Uterus (tissue), 2 donors: Measurements from ENCODE around the gene KYNU.

ENCODE experiments used
- POLR2A ChIP-seq, 2 donors: fragments of 450-650 bp; IDR thresholded peaks; one replicate each; pipeline ENCODE4 v1.6.1; 2016; ENCODE audit warnings: antibody characterized with exemption in 2 of 2, mild to moderate bottlenecking in 1 of 2, moderate library complexity in 1 of 2
- TF ChIP-seq, protein P1 (sequence below), 4 experiments: fragments of 200-600 bp in 2 of 4; fragments of 450-650 bp in 2 of 4; sonication (generic) in 2 of 4; IDR thresholded peaks; one replicate each; pipeline ENCODE4 v1.5.1; 2016 to 2019; ENCODE audit warnings: antibody characterized with exemption in 4 of 4, mild to moderate bottlenecking in 2 of 4, moderate library complexity in 1 of 4

DNA sequence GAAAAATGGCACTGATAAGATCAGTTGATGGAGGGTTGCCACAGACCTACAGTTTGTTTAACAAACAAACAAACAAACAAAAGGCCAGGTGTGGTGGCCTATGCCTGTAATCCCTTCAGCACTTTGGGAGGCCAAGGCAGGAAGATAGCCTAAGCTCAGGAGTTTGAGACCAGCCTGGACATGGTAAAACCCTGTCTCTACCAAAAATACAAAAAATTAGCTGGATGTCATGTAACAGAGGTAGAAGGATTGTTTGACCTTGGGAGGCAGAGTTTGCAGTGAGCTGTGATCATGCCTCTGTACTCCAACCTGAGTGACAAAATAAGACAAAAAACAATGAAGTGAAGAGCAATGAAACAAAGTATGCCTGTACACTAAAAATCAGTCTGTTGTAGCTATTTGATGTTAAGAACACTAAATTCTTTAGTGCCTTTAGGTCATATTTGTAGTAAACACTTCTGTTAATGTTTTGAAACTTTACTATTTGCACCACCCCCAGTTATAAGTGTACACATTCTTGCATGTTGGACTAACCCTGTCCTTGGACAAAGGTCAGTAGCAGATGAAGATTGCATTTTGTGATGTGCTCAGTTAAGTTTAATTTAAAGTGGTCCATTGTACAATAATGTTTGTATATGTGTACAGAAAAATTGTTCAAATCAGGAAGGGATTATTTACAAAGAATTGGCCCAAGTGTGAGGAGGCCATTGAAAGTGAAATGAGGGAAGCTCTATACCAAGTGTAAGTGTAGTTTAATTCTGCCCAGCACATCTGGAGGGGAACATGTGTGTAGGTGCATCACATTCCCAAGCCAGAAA lies 73.9 kb downstream of the KYNU start:
- TF ChIP-seq, protein P1, sequence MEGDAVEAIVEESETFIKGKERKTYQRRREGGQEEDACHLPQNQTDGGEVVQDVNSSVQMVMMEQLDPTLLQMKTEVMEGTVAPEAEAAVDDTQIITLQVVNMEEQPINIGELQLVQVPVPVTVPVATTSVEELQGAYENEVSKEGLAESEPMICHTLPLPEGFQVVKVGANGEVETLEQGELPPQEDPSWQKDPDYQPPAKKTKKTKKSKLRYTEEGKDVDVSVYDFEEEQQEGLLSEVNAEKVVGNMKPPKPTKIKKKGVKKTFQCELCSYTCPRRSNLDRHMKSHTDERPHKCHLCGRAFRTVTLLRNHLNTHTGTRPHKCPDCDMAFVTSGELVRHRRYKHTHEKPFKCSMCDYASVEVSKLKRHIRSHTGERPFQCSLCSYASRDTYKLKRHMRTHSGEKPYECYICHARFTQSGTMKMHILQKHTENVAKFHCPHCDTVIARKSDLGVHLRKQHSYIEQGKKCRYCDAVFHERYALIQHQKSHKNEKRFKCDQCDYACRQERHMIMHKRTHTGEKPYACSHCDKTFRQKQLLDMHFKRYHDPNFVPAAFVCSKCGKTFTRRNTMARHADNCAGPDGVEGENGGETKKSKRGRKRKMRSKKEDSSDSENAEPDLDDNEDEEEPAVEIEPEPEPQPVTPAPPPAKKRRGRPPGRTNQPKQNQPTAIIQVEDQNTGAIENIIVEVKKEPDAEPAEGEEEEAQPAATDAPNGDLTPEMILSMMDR (IDR thresholded peaks at IDR 0.05) = no peak
- no peak for TF ChIP-seq POLR2A (IDR thresholded peaks at IDR 0.05)
